ENCODE results near the gene ACOX3. TPM values are rescaled to one million over a fixed set of nuclear protein-coding genes. Genes with fewer than 3 reads are reported as not detected.
"Not testable (repeated sequence)": the region's sequence is repeated elsewhere in the genome, so short reads cannot be mapped to it uniquely, and the experiment has no call there.

The ACOX3 gene
- total RNA-seq, 1 experiment from 2014 or later, result 11.0 TPM

DNA sequence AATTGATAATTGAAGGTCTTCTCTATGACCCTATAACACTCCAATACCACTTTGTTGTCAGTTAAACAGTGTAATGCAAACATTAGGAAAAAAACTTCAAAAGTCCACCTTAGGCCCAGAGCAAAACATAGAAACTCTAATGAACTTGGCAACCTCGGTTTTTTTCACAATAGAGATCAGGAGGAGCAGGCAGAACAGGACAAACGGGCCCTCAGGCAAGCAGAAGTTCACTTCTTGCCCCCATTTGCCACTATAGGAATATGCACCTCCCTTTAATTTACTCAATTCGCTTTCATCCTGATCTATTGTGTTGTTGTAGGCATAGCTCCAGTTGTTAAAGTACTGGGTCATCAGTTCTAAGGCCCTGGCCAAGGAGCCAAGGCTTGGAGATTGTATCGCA lies 18.2 kb downstream of the ACOX3 start:
- Mint-ChIP-seq H3K27me3 (ENCODE audit: unreplicated experiment) (no peaks in the 10 kb centered on the region), H3K27ac (ENCODE audit: unreplicated experiment) (no peak overlapping the region), H3K4me3 (ENCODE audit: low read depth, unreplicated experiment) (no peak overlapping the region), H3K9me3 (ENCODE audit: low read depth, unreplicated experiment) (no peaks in the 10 kb centered on the region), H3K36me3 (ENCODE audit: insufficient read depth, unreplicated experiment) (peaks cover 7% of the 10 kb centered on the region), H3K4me1 (ENCODE audit: low read depth, unreplicated experiment) (peaks cover 20% of the 10 kb centered on the region)
- no peak for DNase-seq
- BruUV-seq (replicated peaks), result no TSS peak
- intact Hi-C loops (cut with micrococcal nuclease; ENCODE audit: unreplicated experiment), result no loop called here
- CTCF ChIA-PET, result no interaction called here
- TF ChIP-seq, protein P1, sequence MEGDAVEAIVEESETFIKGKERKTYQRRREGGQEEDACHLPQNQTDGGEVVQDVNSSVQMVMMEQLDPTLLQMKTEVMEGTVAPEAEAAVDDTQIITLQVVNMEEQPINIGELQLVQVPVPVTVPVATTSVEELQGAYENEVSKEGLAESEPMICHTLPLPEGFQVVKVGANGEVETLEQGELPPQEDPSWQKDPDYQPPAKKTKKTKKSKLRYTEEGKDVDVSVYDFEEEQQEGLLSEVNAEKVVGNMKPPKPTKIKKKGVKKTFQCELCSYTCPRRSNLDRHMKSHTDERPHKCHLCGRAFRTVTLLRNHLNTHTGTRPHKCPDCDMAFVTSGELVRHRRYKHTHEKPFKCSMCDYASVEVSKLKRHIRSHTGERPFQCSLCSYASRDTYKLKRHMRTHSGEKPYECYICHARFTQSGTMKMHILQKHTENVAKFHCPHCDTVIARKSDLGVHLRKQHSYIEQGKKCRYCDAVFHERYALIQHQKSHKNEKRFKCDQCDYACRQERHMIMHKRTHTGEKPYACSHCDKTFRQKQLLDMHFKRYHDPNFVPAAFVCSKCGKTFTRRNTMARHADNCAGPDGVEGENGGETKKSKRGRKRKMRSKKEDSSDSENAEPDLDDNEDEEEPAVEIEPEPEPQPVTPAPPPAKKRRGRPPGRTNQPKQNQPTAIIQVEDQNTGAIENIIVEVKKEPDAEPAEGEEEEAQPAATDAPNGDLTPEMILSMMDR (IDR thresholded peaks at IDR 0.05; ENCODE audit: unreplicated experiment), result no peak

DNA sequence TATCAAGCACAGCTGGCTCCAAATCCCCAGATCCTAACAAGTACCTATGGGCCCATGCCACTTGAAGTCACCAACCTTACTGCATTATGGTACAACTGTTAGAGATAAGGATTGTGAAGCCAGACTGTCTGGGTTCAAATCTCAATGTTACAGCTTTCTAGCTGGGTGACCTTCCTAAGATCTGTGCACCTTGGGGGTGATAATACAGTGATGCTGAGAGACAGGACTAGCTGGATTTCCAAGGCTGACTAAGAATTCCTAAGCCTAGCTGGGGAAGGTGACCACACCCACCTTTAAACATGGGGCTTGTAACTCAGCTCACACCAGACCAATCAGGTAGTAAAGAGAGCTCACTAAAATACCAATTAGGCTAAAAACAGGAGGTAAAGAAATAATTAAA lies 20.4 kb downstream of the ACOX3 start:
- H3K9me3 Mint-ChIP-seq (ENCODE audit: low read depth, unreplicated experiment); H3K36me3 Mint-ChIP-seq (ENCODE audit: insufficient read depth, unreplicated experiment); CTCF ChIA-PET; H3K27me3 Mint-ChIP-seq (ENCODE audit: unreplicated experiment); H3K4me3 Mint-ChIP-seq (ENCODE audit: low read depth, unreplicated experiment); BruUV-seq (replicated peaks); H3K27ac Mint-ChIP-seq (ENCODE audit: unreplicated experiment); intact Hi-C loops (cut with micrococcal nuclease; ENCODE audit: unreplicated experiment); DNase-seq; H3K4me1 Mint-ChIP-seq (ENCODE audit: low read depth, unreplicated experiment): not testable (repeated sequence)

DNA sequence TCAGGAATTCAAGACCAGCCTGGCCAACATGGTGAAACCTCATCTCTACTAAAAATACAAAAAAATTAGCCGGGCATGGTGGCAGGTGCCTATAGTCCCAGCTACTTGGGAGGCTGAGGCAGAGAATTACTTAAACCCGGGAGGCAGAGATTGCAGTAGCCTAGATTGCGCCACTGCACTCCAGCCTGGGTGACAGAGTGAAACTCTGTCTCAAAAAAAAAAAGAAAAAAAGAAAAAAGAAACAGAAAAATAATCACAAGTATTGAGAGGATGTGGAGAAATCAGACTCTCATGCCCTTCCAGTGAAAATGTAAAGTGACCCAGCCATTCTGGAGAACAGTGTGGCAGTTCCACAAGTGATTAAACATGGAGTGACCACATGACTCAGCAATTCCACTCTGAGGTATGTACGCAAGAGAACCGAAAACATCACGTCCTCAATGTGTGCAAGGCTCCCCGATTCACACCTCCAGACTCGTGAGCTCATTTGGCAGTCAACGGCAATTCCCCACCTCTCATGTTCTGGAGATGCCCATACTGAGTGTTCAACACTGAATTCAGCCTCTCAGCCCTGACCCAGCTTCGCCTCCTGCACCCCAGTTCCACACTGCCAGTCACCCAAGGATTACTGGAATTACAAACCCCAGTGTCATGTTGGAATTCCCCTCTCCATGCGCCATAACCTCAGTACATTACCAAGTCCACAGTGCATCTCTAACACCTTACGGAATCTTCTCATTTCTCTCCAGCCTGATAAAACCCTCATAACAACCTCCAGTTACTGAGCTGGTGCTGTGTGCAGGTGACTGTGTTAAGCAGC lies 21.1 kb downstream of the ACOX3 start:
- Mint-ChIP-seq H3K4me1 (ENCODE audit: low read depth, unreplicated experiment) (peaks cover 9% of the 10 kb centered on the region), H3K27me3 (ENCODE audit: unreplicated experiment) (no peaks in the 10 kb centered on the region), H3K9me3 (ENCODE audit: low read depth, unreplicated experiment) (no peaks in the 10 kb centered on the region), H3K4me3 (ENCODE audit: low read depth, unreplicated experiment) (no peak overlapping the region), H3K36me3 (ENCODE audit: insufficient read depth, unreplicated experiment) (no peaks in the 10 kb centered on the region), H3K27ac (ENCODE audit: unreplicated experiment) (no peak overlapping the region)
- intact Hi-C loops (cut with micrococcal nuclease; ENCODE audit: unreplicated experiment), result no loop called here
- no TSS peak for BruUV-seq (replicated peaks)
- TF ChIP-seq, protein P1 (IDR thresholded peaks at IDR 0.05; ENCODE audit: unreplicated experiment), result no peak
- CTCF ChIA-PET, result interaction anchor here (0.7 kb wide), 1 partner anchor 474 kb away, joined by 3 read pairs; no protein-coding TSS in a partner anchor
- no peak for DNase-seq

DNA sequence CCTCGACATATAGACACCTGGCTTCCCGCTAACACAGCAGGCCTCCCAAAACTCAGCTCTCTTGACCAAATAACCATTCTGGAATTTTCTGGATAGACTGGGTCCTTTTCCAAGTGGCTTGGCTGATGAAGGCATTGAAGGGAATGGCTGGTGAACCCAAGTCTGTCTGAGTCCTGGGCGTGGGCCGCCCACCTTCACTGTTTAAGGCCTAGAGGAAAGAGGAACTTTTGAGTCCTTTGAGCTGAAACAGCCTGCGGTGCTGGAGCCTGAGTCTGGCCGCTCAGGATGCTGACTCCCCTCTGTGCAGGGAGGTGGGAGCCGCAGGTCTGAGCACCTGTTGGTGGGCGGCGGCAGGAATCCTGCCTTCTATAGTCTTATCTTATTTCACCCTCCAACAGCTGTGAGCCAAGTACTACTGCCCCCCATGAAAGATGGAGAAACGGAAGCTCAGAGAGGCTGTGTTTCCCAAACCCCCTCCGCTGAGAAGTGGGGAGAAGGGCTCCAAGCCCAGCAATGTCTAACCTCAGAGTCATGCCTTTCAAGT lies 23.4 kb downstream of the ACOX3 start:
- no TSS peak for BruUV-seq (replicated peaks)
- Mint-ChIP-seq H3K27me3 (ENCODE audit: unreplicated experiment) (no peaks in the 10 kb centered on the region), H3K36me3 (ENCODE audit: insufficient read depth, unreplicated experiment) (peaks cover 3% of the 10 kb centered on the region), H3K4me3 (ENCODE audit: low read depth, unreplicated experiment) (no peak overlapping the region), H3K9me3 (ENCODE audit: low read depth, unreplicated experiment) (no peaks in the 10 kb centered on the region), H3K4me1 (ENCODE audit: low read depth, unreplicated experiment) (peaks cover 7% of the 10 kb centered on the region), H3K27ac (ENCODE audit: unreplicated experiment) (no peak overlapping the region)
- DNase-seq, result no peak
- CTCF ChIA-PET, result no interaction called here
- TF ChIP-seq, protein P1 (IDR thresholded peaks at IDR 0.05; ENCODE audit: unreplicated experiment), result no peak
- intact Hi-C loops (cut with micrococcal nuclease; ENCODE audit: unreplicated experiment), result no loop called here

DNA sequence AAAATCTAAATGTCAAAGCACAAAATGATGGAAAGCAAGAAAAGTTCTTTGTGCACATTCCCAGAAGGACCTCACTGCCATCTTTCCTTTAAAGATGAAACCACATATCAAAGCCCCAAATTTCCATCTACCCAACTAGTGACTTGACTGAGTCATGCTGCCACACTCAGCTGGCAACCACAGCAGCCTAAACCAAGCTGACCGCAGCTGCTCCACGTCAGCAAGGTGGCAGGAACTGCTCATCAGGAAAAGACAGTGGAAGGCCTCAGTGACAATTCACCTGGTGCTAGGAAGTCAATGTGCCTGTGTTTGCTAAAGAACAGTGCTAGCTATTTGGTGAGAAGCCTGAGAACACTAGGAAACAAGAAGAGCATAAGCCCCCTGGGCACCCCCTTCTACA lies 26.1 kb downstream of the ACOX3 start:
- Mint-ChIP-seq H3K9me3 (ENCODE audit: low read depth, unreplicated experiment) (no peaks in the 10 kb centered on the region), H3K27ac (ENCODE audit: unreplicated experiment) (no peak overlapping the region), H3K27me3 (ENCODE audit: unreplicated experiment) (no peaks in the 10 kb centered on the region), H3K4me1 (ENCODE audit: low read depth, unreplicated experiment) (no peaks in the 10 kb centered on the region), H3K36me3 (ENCODE audit: insufficient read depth, unreplicated experiment) (peaks cover 5% of the 10 kb centered on the region), H3K4me3 (ENCODE audit: low read depth, unreplicated experiment) (no peak overlapping the region)
- intact Hi-C loops (cut with micrococcal nuclease; ENCODE audit: unreplicated experiment), result no loop called here
- no peak for DNase-seq
- no TSS peak for BruUV-seq (replicated peaks)
- CTCF ChIA-PET, result no interaction called here
- TF ChIP-seq, protein P1 (IDR thresholded peaks at IDR 0.05; ENCODE audit: unreplicated experiment), result no peak
